ENCODE measurements around the gene RSBN1L.
A peak's percentile ranks its signal among the peaks of the same experiment; 100 is the strongest.
"Not testable (repeated sequence)": the region's sequence is repeated elsewhere in the genome, so short reads cannot be mapped to it uniquely, and the experiment has no call there.

Gene RSBN1L

DNA sequence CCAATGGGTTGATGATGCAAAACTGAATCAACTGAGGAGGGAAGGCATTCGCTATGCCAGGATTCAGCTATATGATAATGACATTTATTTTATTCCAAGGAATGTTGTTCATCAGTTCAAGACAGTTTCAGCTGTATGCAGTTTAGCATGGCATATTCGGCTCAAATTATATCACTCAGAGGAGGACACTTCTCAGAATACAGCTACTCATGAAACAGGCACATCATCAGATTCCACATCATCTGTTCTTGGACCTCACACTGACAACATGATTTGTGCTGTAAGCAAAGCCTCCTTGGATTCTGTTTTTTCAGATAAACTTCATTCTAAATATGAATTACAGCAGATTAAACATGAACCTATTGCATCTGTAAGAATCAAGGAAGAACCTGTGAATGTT, 82.3 kb downstream of the RSBN1L start:
- DNase-seq, result no peak

DNA sequence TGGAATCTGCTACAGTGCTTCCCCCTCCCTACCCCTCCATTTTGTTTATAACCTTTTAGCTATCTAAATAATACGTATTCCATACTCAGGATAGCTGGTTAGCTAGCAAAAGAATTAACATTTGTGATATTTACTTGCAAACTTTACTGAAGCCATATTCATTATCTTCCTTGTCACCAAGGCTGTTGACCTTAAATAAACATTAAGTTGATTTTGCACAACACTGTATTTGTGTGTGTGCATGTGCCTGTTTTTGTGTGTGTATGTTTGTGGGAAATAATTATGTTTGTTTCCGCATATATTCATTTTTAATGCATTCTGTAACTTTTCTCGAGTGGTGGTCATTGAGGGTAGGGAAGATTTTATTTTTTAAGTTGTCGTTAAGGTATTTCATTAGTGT, 86.1 kb downstream of the RSBN1L start:
- no peak for DNase-seq

DNA sequence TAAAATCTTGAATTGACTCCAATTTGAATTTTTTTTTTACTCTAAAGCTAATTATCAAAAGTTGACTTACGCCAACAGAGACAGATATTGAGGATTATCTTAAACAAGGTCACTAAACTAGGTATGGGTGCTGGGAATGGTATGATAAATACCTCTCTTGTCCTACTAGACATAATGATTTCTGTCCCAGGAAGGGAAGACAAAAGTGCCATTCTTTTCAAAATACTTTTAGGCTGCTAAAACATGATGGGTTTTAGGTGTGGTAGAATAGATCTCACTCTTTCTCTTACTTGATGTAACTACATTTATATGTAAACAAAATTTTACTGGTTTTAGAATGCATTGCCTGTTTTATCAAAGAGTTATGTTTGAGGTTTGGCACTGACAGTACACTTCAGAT, 86.9 kb downstream of the RSBN1L start:
- no peak for DNase-seq

DNA sequence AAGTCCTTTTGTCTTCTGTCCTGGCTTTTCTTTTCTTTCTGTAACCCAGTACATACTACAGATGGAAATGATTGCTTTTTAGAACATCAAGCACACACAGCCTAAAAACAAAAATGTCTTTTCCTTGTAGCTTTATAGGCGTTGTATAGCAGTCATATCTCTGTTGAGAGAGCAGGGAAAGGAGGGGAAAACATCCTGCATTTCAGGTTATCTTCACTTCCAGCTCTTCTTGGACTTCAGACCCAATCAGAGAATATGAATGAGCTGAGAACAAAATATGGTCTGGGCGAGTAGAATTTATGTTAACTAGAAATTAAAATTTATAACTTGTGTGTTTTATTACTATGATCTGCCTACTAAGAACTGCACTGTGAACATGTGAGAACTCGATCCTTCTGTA, 87.3 kb downstream of the RSBN1L start:
- no peak for DNase-seq

DNA sequence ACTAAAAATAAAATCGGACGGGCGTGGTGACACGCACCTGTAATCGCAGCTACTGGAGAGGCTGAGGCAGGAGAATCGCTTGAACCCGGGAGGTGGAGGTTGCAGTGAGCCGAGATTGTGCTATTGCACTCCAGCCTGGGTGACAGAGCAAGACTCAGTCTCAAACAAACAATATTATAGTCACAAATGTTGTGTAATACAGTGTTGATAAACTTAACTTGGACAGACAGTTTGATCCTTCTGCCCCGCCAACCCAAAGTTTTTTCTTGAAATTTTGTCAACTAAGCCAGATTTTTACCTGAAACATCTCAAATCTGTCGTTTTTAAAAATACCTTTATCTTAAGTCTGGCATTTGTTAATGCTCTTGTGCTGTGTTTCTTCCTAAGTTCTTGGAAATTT, 88.2 kb downstream of the RSBN1L start:
- not testable (repeated sequence) for DNase-seq

DNA sequence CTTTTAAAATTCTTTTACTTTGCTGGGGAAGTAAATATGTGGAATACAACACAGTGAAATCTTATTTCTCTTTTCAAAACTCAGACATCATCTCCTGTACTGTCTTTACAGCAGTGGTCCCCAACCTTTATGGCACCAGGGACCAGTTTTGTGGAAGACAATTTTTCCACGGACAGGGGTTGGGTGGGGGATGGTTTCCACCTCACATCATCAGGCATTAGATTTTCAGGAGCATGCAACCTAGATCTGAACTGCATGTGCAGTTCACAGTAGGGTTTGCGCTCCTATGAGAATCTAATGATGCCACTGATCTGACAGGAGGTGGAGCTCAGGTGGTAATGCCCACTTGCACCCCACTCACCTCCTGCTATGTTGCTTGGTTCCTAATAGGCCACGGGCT, 89.8 kb downstream of the RSBN1L start:
- DNase-seq, result no peak

DNA sequence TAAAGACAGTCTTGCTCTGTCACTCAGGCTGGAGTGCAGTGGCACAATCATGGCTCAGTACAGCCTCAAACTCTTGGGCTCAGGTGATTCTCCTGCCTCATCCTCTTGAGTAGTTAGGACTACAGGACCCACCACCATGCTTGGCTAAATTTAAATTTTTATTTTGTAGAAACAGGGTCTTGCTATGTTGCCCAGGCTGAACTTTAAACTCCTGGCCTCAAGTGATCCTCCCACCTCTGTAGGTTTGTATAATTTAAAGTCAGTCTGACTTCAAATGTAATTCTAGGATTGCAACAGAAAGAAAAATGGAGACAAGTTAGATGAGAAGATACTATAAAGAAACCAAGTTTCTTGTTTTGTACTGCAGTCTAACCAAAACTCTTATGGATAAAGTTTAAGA, 90.5 kb downstream of the RSBN1L start:
- DNase-seq, result no peak

DNA sequence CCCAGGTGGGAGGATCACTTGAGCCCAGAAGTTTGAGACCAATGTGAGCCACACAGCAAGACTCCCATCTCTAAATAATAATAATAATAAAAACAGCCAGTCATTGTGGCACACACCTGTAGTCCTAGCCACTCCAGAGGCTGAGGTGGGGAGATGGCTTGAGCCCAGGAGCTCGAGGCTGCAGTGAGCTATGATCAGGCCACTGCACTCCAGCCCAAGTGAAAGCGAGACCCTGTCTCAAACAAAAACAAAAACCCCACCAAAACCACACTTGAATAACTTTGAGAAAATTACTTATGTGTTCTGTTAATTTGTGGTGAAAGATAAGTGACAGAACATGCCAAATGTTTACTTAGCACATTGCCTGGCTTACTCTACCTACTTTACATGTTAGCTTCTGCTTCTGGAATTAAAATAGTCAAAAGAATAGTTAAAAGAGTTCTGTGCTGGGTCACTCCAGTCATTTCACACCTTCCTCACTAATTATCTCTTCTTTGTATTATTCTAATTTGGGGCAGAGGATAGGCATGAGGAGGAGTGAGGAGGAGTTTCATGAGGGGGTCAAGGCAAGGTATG, 92.2 kb downstream of the RSBN1L start:
- DNase-seq, result no peak

DNA sequence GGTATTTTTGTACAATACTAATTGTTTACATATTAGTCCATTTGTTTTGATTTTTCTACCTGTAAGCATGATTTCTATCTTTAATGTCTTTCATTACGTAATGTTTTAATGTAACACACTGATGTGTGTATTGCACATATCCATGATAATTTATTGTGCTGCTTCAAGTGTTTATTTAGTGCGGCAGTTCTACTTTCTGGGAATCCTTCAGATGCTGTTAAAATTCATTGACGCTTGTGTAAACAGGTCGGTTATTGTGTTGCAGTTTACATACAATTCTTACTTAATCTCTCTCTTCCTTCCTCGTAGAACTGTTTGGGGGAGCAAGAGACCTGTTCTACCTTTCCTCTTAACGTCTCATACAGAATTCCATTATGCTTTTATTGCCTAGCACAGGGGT, 95.1 kb downstream of the RSBN1L start:
- no peak for DNase-seq

DNA sequence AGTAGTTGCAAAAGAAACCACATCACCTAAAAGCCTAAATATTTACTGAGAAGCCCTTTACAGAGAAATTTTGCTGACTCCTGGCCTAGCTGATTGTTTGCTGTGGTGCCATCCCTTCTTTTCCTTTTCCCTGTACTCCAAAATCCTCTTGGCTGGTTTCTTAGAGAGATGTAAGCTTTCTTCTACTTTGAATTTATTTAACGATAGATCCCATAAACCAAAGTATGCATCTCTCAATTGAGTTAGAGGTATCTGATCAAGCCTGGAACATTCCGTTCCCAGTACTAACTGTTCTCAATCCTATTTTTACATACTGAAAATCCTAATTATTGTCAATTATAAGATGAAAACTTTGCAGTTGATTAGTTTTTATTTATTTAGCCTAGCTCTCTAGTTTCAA, 95.7 kb downstream of the RSBN1L start:
- no peak for DNase-seq

DNA sequence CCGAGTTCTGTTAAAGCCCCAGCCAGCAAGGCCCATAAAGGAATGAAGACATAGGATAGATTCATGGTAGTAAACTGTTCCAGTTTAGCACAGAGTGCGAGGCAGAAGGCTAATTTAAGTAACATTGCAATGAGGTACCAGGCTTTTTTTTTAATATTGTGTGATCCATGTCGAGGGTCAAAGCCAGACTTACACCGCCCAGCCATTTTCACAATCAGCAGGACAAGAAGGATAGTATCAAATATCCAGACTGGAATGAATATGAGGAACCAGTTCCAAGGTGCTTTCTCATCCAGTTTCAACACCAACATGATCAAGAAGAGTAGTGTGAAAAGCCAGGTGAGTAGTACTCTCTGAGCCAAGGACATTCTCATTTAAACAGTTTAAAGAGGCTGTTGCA, 97.7 kb downstream of the RSBN1L start:
- no peak for DNase-seq

DNA sequence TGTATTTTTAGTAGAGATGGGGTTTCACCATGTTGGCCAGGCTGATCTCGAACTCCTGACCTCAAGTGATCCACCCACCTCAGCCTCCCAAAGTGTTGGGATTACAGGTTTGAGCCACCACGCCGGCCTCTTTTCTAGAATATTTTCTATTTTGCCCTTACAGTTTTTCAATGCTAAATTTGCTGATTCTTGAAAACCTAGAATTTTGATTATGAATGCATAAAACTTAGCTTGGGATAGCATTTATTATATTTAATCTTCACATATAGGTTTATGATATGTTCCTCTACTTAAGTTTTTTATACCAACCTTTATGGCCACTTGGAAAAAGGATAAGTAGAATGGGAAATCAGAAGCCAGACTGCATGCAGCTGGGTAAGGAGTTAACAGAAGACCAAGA, 99.8 kb downstream of the RSBN1L start:
- DNase-seq, result no peak

DNA sequence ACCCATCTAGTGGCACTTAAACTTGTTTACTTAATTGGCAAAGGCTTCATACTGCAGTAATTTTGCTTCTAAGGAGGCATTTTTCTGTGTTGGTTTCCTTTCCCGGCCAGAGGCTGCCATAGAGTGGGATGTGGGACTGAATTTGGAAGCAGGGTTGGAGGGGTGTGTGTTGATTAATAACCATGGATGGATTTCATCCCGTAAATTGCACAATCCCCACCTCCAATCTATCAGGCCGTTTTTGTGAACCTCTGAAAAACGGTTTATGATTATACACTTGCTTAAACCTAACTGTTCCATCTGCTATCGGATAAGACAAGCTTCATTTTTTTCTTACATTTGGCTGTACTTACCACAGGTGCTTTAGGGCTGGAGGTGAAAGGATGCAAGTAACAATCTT, 100.7 kb downstream of the RSBN1L start:
- DNase-seq, result no peak

DNA sequence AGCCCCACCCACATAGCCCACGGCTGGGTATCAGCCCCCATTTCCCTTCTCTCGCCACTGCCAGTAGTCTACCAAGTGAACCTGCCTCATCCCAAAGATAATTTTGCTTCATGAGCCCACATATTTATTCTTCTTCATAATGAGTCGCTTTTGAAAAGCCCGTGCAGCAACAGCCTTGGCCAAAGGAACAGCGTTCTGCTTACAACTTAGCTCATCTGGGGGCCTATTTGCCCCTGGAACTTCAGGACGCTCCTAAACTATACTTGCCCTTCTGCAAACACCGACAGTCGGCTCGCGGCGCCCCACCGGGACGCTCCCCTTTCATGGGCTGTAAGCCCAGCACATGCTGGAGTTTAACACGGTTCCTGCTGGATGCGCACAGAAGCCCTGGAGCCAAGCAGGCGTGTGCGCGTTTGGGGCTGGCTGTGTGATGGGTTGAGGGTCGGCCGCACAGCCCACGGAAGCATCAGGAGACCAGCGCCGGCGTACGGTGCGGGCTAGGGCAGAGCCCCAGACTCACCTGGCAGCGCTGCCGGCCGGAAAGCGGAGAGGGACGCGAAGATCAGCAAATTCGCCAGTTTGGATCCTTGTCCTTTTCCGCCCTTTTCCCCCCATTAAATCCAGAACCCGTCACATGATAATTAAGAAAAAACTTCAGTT, 101.6 kb downstream of the RSBN1L start:
- no peak for DNase-seq

DNA sequence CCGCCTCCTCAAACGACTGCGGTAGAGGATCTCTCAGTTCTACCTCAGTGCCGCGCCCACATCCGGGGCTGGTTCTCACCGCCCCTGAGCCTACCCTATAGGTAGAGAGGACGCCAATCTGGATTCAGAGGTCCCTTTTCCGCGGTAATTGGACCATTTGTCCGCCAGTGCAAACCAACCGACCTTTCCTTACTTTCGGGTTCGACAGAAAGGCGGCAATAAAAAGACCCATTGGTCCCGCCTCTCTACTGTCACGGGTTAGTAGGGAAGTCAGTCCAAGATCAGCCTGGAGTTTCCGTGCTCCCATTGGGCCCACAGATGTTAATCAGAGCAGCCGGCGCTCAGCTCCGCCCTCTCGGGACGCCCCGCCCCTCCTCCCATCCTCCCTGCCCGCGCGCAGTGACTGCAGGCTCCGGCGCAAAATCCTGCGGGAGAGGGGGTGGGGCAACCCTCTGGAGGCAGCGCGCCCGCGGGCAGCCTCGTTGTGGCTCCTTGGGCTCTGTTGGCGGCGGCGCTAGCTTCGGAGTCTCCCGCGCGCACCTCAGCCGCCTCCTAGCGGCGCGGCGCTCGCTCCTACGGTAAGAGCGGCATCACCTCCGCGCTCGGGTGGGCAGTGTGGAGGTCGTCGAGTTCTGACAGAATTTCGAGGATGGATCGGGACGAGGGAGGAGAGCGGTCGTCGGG, 102.3 kb downstream of the RSBN1L start, which contains the start of the genes PHTF2 and TMEM60:
Gene PHTF2 (plus strand): TSS at position 380 of the 684 bp plus-strand sequence.
Gene TMEM60 (minus strand): TSS at position 41 of the 684 bp plus-strand sequence. CDS start 4,061 bp downstream, outside the sequence.
- DNase-seq, result peak; percentile 97

DNA sequence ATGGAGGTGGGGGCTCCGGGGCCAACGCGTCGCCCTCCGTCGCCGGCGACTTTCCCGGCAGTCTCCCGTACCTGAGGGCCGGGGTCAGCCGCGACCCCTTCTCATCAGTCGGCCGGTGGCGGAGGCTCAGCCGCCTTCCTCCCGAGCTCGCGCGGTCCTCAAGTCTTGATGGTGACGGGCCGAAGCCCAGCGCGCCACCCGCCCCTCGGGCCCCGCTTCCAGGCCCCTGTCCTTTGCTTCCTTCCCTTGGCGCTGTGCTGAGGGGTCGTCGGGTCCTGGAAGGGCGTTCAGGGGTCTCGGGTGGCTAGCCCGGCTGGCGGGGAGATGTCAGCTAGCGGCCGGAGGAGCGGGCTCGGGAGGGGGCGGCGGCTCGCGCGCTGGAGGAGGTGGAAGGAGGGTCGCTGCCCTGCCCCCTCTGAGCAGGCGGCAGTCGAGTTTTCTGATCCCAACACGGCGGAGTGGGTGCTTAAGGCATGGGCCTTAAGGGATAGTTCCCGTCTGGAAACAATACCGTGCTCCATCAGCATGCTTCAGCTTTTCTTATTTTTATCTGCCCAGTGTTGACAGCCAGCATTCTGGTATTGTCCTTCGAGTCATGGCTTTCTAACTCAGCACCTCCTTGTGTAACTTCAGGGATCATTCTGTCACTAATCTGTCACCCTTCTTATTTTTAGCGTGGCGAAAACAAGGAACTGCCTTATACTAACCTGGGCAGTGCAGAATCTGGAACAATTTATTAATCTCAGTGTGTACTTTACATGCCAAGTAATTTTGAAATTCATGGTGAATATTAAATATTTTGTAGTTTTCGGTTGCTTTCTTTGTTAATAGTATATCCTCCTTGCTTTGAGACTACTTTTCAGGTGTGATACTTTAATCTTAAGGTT, 103.1 kb downstream of the RSBN1L start:
- peak; percentile 29 for DNase-seq

DNA sequence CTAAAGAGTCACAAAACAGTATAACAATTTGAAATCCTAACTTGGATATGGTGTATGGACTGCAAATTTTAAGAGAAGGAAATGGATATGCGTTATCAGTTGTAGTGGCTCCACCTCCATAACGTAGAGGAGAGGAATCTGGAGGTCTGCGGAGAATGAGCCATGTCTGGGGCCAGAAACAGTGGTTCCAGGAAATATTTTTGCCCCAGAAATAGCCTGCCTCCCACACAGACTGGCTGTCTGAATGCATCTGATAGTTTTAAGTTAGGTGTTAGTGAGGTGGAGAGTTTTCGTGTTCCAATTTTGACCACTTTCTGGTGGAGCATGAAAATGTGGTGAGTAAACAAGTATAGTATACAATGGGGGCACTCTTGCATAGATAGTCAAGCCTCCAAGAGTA, 103.9 kb downstream of the RSBN1L start:
- peak; percentile 41 for DNase-seq

DNA sequence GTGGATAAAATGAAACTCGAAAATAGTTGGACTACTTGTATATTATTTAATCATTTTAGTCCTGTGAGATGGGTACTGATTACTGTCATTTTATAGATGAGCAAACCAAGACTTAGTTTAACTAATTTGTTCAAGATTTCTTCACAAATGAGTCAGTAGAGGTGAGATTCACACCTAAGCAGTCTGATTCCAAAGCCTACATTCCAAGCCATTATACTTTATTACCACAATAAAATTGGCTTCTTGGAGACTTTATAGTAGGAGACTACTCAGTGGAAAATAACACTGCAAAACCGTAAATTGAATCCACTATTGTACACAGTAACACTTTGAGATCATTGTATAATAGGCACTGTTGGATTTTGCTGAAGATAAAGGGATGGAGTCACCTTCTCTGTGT, 104.5 kb downstream of the RSBN1L start:
- DNase-seq, result no peak

DNA sequence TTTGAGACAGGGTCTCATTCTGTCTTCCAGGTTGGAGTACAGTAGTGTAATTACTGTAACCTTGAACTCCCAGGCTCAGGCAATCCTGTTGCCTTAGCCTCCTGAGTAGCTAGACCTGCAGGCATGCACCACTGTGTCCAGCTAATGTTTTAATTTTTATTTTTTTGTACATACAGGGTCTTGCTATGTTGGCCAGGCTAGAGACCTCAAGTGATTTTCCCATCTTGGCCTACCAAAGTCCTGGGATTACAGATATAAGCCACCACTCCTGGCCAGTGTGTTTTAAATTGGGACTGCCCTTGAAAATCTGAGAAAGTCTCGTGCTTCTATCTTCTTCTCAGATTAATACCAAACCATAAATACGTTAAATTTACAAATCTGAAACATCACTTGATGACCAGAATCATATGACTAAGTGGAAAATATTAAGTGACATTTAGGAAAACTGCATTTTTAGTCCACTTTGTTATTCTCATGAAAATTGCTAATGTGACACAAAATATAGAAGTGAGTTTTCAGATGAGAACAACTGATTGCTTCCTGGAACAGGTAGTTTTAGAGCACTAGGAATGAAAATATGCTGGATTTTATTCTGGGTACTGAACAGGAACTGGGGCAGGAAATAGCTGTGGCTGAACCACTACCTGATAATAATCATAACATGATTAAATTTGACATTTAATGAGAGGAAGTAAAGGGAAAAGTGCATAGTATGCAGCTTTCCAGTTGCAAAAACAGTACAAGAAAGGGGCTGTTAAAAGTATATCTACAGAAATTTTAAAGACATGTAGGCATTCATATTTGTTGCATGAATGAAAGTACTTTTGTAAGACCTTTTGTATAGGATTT, 106.5 kb downstream of the RSBN1L start:
- DNase-seq, result peak; percentile 46

DNA sequence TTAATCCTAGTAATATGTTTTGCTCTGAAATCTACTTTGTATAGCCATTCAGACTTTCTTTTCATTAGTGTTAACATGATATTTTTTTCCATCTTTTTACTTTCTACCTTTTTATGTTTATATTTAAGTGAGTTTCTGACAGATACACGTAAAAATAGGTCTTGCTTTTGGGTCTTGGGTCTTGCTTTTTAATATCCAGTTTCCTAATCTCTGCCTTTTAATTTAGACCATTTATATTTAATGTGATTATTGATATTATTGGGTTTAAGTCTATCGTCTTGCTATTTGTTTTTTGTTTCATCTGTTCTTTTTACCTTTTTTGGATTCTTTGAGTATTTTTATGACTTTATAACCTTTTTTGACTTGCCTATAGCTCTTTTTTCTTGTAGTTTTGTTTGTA, 110.2 kb downstream of the RSBN1L start:
- DNase-seq, result no peak

DNA sequence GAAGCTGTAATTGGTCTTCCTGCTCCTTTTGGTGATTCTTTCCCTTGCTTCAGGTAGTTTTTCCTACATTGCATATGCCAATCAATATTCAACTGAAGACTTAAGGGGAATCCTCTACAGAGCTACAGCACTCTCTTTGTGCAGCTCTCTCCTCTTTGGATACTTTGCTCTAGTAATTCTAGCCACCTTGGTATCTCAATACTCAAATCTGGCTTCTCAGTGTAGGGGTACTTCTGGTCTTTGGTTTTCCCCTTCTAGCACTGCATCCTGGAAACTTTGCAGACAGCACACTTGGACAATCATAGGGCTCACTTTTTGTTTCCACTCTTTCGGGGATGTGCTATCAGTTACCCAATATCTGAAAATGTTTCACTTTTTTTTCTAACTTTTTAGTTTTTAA, 112.3 kb downstream of the RSBN1L start:
- DNase-seq, result no peak
